GM15510 (cell line): ENCODE data around the gene SERTAD1.

Experiments used
- POLR2A ChIP-seq: IDR thresholded peaks from 3 replicates; pipeline ENCODE4 v1.6.1; 2011; ENCODE audit warnings: borderline replicate concordance; ENCODE audit not compliant: insufficient read length; ENCODE audit errors: extremely low read depth

Gene SERTAD1

GRCh38 chr19:40425450-40426287 lies at the start of gene SERTAD1:
Gene SERTAD1 (minus strand): TSS chr19:40425992. CDS start chr19:40423546, 2,446 bp downstream.
- peak; percentile 99 for TF ChIP-seq POLR2A

- TF ChIP-seq POLR2A = no peak
These were observed 48.9 kb upstream of the SERTAD1 start for GRCh38 chr19:40474737-40475136.

GRCh38 chr19:40472516-40472915 lies 46.7 kb upstream of the SERTAD1 start:
- TF ChIP-seq POLR2A = no peak

GRCh38 chr19:40471111-40471510 lies 45.3 kb upstream of the SERTAD1 start:
- no peak for TF ChIP-seq POLR2A

GRCh38 chr19:40469011-40469410 lies 43.2 kb upstream of the SERTAD1 start:
- TF ChIP-seq POLR2A = no peak

- no peak for TF ChIP-seq POLR2A
These were observed 41.4 kb upstream of the SERTAD1 start, which contains the start of gene SPTBN4 for GRCh38 chr19:40466985-40467734. Gene SPTBN4 (plus strand): TSS chr19:40467001. CDS start chr19:40472622, 5,621 bp downstream.

GRCh38 chr19:40466219-40466984 lies 40.6 kb upstream of the SERTAD1 start:
- no peak for TF ChIP-seq POLR2A

GRCh38 chr19:40465557-40466218 lies 39.9 kb upstream of the SERTAD1 start, which contains the start of gene BLVRB:
Gene BLVRB (minus strand): TSS chr19:40465745. CDS start chr19:40465688, 57 bp downstream.
- peak; percentile 78 for TF ChIP-seq POLR2A

GRCh38 chr19:40465025-40465556 lies 39.3 kb upstream of the SERTAD1 start:
- TF ChIP-seq POLR2A = no peak

- TF ChIP-seq POLR2A = no peak
These were observed 38.5 kb upstream of the SERTAD1 start for GRCh38 chr19:40464059-40465024.

GRCh38 chr19:40461669-40462221 lies 36.0 kb upstream of the SERTAD1 start:
- no peak for TF ChIP-seq POLR2A

- no peak for TF ChIP-seq POLR2A
These were observed 34.4 kb upstream of the SERTAD1 start for GRCh38 chr19:40460185-40460584.

- no peak for TF ChIP-seq POLR2A
These were observed 32.8 kb upstream of the SERTAD1 start for GRCh38 chr19:40458597-40458974.
